Measurements from ENCODE around the gene ARL10.
A peak's percentile ranks its signal among the peaks of the same experiment; 100 is the strongest.

ARL10 gene

DNA sequence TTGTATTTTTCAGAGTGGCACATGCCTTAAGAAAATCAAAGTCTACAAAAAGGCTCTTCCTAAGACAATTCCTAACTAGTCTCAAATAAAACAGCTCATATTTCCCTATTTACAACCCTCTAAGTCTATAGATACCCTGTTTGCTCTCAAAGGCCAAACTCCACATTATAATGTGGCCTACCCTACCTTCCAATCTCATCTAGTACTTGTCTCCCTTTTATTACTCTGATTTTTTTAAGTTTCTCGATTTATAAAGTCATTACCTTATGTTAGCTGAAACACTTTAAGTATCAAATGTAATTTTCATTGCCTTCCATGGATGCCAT lies 23.2 kb upstream of the ARL10 start:
- H3K27me3 ChIP-seq = no peaks in the 10 kb centered on the region
- H3K27ac ChIP-seq = no peak overlapping the region
- peaks cover 95% of the 10 kb centered on the region for H3K36me3 ChIP-seq
- no peak overlapping the region for H3K4me3 ChIP-seq
- no peaks in the 10 kb centered on the region for H3K9me3 ChIP-seq
- peaks cover 18% of the 10 kb centered on the region; the same call in 1 of the 2 replicates for H4K20me1 ChIP-seq
- H3K4me2 ChIP-seq = no peak overlapping the region
- TF ChIP-seq Cebpa-rat (IDR thresholded peaks at IDR 0.05) = no peak
- H3K9ac ChIP-seq = no peak overlapping the region
- no peaks in the 10 kb centered on the region for H3K4me1 ChIP-seq

DNA sequence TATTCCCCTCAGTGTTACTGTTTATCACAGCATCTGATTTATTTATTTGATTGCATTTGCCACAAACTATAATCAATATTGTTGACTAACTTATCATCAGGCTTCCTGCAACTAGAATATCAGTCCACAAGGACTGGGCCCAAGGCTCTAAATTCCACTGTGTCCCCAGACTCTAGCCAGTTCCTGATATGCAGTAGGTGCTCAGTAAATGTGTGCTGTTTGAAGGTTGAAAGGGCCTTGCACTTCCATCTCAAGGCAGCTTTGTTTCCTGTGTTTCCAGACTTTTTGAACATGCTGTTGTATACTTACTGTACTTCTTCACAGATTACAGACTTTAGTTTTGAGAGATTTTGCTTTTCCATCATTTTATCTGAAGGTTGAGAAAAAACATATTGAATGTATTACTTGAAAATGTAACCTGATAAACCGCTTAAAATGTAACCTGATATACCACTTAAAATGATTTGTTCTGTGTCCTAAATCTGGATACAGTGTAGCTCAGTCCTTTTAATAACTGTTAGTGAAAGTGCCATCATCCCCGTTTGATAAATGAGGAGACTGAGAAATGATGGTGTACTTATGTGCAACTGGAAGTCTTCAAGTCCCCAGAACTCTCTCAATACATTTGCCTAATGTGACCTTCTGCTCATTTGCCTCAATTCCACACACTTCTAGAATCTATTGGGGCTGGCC lies 22.4 kb upstream of the ARL10 start:
- Histone ChIP-seq H3K36me3 (peaks cover 95% of the 10 kb centered on the region), H3K27me3 (no peaks in the 10 kb centered on the region), H3K9me3 (no peaks in the 10 kb centered on the region), H3K27ac (no peak overlapping the region), H3K4me2 (no peak overlapping the region), H3K4me1 (no peaks in the 10 kb centered on the region), H3K4me3 (no peak overlapping the region), H4K20me1 (peaks cover 19% of the 10 kb centered on the region; the same call in 1 of the 2 replicates), H3K9ac (no peak overlapping the region)
- no peak for TF ChIP-seq Cebpa-rat (IDR thresholded peaks at IDR 0.05)

DNA sequence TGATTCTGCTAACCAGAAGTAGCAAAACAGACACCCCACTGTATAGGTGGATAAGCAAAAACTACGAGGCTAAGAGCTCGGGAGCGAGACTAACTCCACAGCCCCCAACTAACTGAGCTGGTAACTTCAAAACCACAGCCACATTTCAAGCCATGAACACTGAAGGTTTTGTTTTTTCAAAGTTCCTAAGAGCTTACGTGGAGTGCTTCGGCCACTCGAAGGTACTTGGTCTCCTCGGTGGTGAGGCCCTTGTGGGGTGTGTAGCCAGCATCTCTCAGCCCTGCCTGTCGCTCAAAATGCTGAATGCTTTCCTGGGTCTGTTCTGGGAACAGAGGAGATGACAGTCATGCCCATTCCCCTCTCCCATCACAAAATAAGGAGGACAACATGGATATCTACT lies 14.9 kb upstream of the ARL10 start:
- no peaks in the 10 kb centered on the region for H3K27me3 ChIP-seq
- peaks cover 85% of the 10 kb centered on the region for H4K20me1 ChIP-seq
- H3K4me2 ChIP-seq = no peak overlapping the region
- H3K9ac ChIP-seq = no peak overlapping the region
- no peaks in the 10 kb centered on the region for H3K9me3 ChIP-seq
- no peak overlapping the region for H3K4me3 ChIP-seq
- H3K4me1 ChIP-seq = peaks cover 7% of the 10 kb centered on the region; the same call in 1 of the 2 replicates
- peaks cover 100% of the 10 kb centered on the region for H3K36me3 ChIP-seq
- H3K27ac ChIP-seq = no peak overlapping the region
- TF ChIP-seq Cebpa-rat (IDR thresholded peaks at IDR 0.05) = no peak

DNA sequence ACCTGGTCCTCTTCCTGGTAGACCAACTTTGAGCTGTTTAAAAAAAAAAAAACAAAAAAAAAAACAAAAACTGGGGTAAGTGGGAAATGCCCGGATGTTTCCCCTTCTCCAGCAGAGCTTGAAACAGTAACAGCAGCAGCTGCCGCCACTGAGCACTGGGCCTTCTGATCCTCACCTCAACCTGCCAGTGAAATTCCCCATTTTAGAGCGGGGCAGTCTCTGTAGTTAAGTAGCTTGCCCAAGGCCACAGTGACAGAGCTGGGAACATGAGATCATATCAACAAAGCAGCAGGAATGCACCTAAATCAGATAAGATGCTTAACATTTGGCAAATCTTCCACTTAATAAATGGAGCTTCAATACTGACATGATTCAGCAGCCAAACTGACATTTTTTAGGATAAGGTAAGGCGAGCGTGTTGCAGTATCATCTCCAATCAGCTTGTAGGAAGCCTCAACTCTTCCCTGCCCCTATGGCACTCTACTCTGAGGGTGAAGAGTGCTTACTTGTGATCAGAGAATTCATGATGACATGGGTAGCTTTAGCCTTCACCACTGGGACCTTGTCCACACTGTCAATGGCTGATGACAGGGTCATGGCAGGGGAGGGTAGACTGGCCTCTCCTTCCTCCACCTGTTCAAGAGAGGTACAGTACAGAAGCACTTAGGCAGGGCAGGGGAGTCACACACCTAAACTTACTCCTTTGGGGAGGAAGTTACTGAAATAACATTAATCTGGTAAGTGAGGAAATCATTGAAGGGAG lies 13.0 kb upstream of the ARL10 start:
- no peak for TF ChIP-seq Cebpa-rat (IDR thresholded peaks at IDR 0.05)
- Histone ChIP-seq H3K27ac (no peak overlapping the region), H3K27me3 (no peaks in the 10 kb centered on the region), H3K4me1 (peaks cover 7% of the 10 kb centered on the region; the same call in 1 of the 2 replicates), H3K4me3 (no peak overlapping the region), H3K36me3 (peaks cover 100% of the 10 kb centered on the region), H4K20me1 (peaks cover 95% of the 10 kb centered on the region), H3K4me2 (no peak overlapping the region), H3K9me3 (no peaks in the 10 kb centered on the region), H3K9ac (no peak overlapping the region)

DNA sequence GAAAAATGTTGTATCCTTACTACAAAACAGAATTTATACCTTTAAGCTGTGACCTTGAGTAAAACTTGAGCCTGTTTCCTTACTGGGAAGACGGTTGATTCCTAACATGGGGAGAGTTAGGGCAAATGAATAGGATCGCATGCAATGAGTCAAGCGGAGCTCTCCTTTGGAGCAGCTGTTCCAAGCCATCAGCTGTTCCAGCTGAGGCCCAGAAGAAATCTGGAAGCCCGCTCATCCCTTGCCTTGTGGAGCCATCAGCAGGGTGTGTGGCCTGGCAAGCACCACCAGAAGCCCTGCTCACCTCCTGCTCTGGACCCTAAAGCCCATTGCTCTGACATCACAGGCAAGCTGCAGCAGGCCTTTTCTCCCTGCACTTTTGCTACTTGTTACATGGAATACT lies 11.8 kb upstream of the ARL10 start:
- Histone ChIP-seq H3K27ac (no peak overlapping the region), H3K9ac (no peak overlapping the region), H3K9me3 (no peaks in the 10 kb centered on the region), H3K4me1 (peaks cover 7% of the 10 kb centered on the region; the same call in 1 of the 2 replicates), H3K4me2 (no peak overlapping the region), H3K27me3 (no peaks in the 10 kb centered on the region), H3K36me3 (peaks cover 100% of the 10 kb centered on the region), H4K20me1 (peaks cover 100% of the 10 kb centered on the region), H3K4me3 (no peak overlapping the region)
- TF ChIP-seq Cebpa-rat (IDR thresholded peaks at IDR 0.05) = no peak

DNA sequence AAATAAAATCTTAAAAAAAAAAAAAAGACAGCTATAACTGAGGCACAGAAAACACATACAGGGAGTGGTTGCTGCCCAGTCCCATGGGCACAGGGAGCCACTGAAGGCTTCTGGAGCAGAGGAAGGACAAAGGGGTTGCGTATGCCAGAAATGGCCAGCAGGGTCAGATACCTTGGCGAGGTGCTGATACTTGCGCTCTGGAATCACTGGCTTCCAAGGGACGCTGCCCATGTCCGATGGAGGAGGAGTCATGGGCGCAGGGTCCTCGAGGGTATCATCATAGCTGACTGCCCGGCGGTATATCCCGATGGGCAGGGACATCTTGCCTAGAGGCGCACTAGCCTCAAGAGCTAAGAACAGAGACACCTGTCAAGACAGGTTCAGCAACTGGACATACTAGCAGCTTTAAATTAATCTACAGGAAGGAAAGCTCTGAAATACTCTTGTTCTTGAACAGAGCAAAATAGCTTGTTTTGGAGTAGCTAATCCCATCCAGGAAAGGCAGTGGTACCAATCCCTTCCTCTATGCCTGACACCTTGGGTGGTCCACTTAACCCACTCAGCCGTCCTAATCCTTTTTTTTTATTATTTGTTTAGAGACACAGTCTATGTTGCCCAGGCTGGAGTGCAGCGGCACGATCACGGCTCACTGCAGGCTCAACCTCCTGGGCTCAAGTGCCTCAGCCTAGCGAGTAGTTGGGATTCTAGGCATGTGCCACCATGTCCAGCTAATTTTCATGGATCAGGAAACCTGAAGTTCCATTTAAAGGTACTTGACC lies 9.7 kb upstream of the ARL10 start:
- no peak overlapping the region for H3K4me3 ChIP-seq
- peaks cover 89% of the 10 kb centered on the region for H3K36me3 ChIP-seq
- H3K9ac ChIP-seq = no peak overlapping the region
- no peaks in the 10 kb centered on the region for H3K9me3 ChIP-seq
- H3K4me2 ChIP-seq = no peak overlapping the region
- H3K4me1 ChIP-seq = peaks cover 20% of the 10 kb centered on the region
- no peak for TF ChIP-seq Cebpa-rat (IDR thresholded peaks at IDR 0.05)
- peaks cover 98% of the 10 kb centered on the region for H4K20me1 ChIP-seq
- H3K27ac ChIP-seq = no peak overlapping the region
- H3K27me3 ChIP-seq = no peaks in the 10 kb centered on the region

DNA sequence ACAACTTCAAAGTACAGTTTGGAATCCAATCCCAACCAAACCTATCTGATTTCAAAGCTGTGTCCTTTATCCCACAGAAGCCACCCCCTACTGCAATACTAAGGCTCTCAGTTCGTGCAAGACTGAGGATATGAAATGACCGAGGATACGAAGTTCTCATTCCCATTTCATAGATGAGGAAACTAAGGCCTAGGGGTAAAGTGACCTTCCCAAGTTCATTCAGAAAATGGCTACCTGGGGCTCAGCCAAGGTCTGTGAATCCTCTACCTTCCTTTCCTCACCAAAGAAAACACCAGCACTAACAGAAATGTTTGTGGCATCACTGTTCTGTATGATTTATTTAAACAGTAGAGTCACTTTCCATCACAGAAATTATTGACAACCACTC lies 9.1 kb upstream of the ARL10 start:
- H3K27me3 ChIP-seq = no peaks in the 10 kb centered on the region
- H3K27ac ChIP-seq = no peak overlapping the region
- peaks cover 83% of the 10 kb centered on the region for H3K36me3 ChIP-seq
- peaks cover 22% of the 10 kb centered on the region for H3K4me1 ChIP-seq
- H4K20me1 ChIP-seq = peaks cover 98% of the 10 kb centered on the region
- H3K9me3 ChIP-seq = no peaks in the 10 kb centered on the region
- H3K4me2 ChIP-seq = no peak overlapping the region
- no peak for TF ChIP-seq Cebpa-rat (IDR thresholded peaks at IDR 0.05)
- H3K4me3 ChIP-seq = no peak overlapping the region
- H3K9ac ChIP-seq = no peak overlapping the region

DNA sequence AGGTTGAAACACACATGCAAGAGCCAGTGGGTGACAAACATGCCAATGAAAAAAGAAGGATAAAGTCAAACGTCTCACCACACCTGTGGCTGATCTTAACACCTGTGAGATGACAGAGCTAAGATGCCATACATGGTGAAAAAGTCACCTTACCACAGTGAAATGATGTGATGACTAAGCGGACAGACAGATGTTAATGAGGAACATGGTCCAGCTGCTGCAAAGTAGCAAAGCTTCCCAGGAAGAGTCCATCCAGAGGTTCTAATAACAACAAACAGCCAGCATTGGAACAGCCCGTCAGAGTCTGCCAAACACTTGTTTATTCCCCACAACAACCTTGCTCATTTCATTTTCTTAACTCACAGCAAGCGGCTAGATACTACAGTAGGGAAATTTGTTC lies 5.6 kb upstream of the ARL10 start:
- TF ChIP-seq Cebpa-rat (IDR thresholded peaks at IDR 0.05) = no peak
- no peak overlapping the region for H3K9ac ChIP-seq
- no peak overlapping the region for H3K4me3 ChIP-seq
- peaks cover 64% of the 10 kb centered on the region for H4K20me1 ChIP-seq
- H3K9me3 ChIP-seq = no peaks in the 10 kb centered on the region
- H3K4me2 ChIP-seq = peak overlapping the region; percentile 96
- H3K4me1 ChIP-seq = peaks cover 34% of the 10 kb centered on the region
- no peak overlapping the region for H3K27ac ChIP-seq
- H3K27me3 ChIP-seq = peaks cover 9% of the 10 kb centered on the region; the same call in 1 of the 2 replicates
- peaks cover 48% of the 10 kb centered on the region for H3K36me3 ChIP-seq

DNA sequence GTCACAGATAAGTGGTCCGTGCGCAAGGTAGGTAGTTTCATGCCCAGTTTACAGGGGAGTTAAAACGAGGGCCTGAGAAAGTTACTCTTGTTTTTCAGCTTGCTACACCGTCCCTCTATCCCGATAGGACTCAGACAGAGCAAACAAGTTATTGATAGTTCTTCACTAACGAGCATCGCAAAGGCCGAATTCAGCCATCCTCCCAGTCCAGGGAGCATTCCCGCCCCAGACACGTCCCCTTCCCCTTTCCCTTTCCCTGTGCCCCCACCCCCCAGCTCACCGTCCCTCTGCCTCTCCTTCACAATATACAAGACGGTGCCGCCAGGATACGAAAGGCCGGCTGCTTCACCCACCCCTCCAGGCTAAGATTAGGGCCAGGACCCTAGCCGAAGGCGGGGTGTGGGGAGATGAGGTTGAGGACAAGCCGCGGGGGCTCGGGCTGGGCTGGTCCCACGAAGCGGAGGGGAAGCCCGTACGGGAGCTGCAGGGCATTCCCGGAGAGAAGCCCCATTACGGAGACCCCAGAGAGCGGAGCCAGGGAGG lies 4.3 kb upstream of the ARL10 start:
- Histone ChIP-seq H3K4me2 (peak overlapping the region; percentile 96), H3K27ac (peak overlapping the region; percentile 88), H4K20me1 (peaks cover 51% of the 10 kb centered on the region), H3K36me3 (peaks cover 35% of the 10 kb centered on the region), H3K4me1 (peaks cover 40% of the 10 kb centered on the region), H3K9me3 (no peaks in the 10 kb centered on the region), H3K27me3 (peaks cover 22% of the 10 kb centered on the region), H3K4me3 (peak overlapping the region; percentile 97), H3K9ac (peak overlapping the region; percentile 95)
- TF ChIP-seq Cebpa-rat (IDR thresholded peaks at IDR 0.05) = no peak
